Suprapubic skin (tissue), 4 donors: ENCODE data around the gene GADD45G. TPM values are rescaled to one million over a fixed set of nuclear protein-coding genes. Genes with fewer than 3 reads are reported as not detected.

ENCODE experiments used
- DNase-seq, 2 donors: peaks; one replicate each; pipeline ENCODE4 v3.0.0-alpha.2; 2019; ENCODE audit warnings: low spot score in 2 of 2
- H3K27ac ChIP-seq: fragments of 200-600 bp; sonication (generic); one replicate; pipeline ENCODE4 v1.5.1; 2019
- H3K27me3 ChIP-seq: fragments of 200-600 bp; sonication (generic); one replicate; pipeline ENCODE4 v1.5.1; 2019
- H3K36me3 ChIP-seq: fragments of 200-600 bp; sonication (generic); one replicate; pipeline ENCODE4 v1.5.1; 2019
- H3K4me1 ChIP-seq: fragments of 200-600 bp; sonication (generic); one replicate; pipeline ENCODE4 v1.5.1; 2019
- H3K4me3 ChIP-seq: fragments of 200-600 bp; sonication (generic); one replicate; pipeline ENCODE4 v1.5.1; 2019; ENCODE audit warnings: mild to moderate bottlenecking
- H3K9me3 ChIP-seq: fragments of 200-600 bp; sonication (generic); one replicate; pipeline ENCODE4 v1.5.1; 2019
- EP300 ChIP-seq: sonication (generic); formaldehyde crosslinking; IDR thresholded peaks from one replicate; pipeline ENCODE4 v1.6.1; 2017; ENCODE audit warnings: antibody characterized with exemption
- POLR2A ChIP-seq, 2 donors: fragments of 450-650 bp; IDR thresholded peaks; one replicate each; pipeline ENCODE4 v1.6.1; 2017; ENCODE audit warnings: antibody characterized with exemption in 2 of 2, mild to moderate bottlenecking in 2 of 2, moderate library complexity in 2 of 2
- POLR2AphosphoS5 ChIP-seq, 3 donors: sonication (generic); formaldehyde crosslinking; IDR thresholded peaks; one replicate each; pipeline ENCODE4 v1.6.1; 2017; ENCODE audit warnings: antibody characterized with exemption in 3 of 3
- WGBS: methylation state at CpG from one replicate; pipeline ENCODE4 v1.1.5; 2018; 5-methylcytosine and 5-hydroxymethylcytosine counted together
- total RNA-seq, 4 donors: library from RNA; depleted of rRNA; stranded (reverse); fragments of >200 nt; gene quantifications; one replicate each; pipeline ENCODE4 v1.1.0, GENCODE V29; 2016
- TF ChIP-seq, protein P1 (sequence below), 2 donors: fragments of 200-600 bp in 1 of 2; fragments of 450-650 bp in 1 of 2; sonication (generic) in 1 of 2; IDR thresholded peaks; one replicate each; pipeline ENCODE4 v1.5.1; 2016 to 2019; ENCODE audit warnings: antibody characterized with exemption in 2 of 2, mild to moderate bottlenecking in 1 of 2, moderate library complexity in 1 of 2

Gene GADD45G
- total RNA-seq, 4 donors from 2014 or later, result 4.6 to 9.7 (median 6.2) TPM

DNA sequence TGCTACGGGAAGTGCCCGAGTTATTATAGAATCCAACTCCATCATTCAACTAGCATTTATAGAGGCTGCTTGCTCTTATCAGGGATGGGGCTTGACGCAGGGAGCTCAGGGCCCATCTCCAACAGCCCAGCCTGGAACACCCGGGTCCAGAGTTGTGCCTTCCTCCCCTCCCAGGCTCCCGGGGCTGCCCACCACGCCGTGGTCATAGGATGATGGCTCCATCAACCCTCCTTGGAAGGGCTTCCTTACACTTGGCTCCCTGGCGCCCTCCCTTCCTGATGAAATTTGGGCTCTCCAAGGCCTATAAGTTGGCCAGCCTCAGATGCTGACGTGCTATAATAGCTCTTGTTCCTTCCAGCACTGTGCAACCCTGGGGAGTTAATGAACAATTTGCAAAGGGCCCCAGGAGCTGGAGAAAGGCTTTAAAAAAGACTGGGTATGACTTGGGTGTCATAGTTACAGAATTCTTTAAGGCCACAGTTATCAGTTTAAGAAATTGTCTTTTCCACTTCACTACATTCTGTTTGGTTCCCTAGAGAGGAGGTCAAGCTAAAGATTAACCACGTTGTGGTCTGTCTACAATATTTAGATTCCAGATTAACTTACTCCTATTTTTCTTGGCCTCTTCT lies 42.5 kb upstream of the GADD45G start:
- TF ChIP-seq EP300 (no peak), POLR2AphosphoS5 (IDR thresholded peaks at IDR 0.05) (no peak), POLR2A (IDR thresholded peaks at IDR 0.05) (no peak)
- TF ChIP-seq, protein P1, sequence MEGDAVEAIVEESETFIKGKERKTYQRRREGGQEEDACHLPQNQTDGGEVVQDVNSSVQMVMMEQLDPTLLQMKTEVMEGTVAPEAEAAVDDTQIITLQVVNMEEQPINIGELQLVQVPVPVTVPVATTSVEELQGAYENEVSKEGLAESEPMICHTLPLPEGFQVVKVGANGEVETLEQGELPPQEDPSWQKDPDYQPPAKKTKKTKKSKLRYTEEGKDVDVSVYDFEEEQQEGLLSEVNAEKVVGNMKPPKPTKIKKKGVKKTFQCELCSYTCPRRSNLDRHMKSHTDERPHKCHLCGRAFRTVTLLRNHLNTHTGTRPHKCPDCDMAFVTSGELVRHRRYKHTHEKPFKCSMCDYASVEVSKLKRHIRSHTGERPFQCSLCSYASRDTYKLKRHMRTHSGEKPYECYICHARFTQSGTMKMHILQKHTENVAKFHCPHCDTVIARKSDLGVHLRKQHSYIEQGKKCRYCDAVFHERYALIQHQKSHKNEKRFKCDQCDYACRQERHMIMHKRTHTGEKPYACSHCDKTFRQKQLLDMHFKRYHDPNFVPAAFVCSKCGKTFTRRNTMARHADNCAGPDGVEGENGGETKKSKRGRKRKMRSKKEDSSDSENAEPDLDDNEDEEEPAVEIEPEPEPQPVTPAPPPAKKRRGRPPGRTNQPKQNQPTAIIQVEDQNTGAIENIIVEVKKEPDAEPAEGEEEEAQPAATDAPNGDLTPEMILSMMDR (IDR thresholded peaks at IDR 0.05), result no peak
- no peak for DNase-seq
- H3K9me3 ChIP-seq, result no peaks in the 10 kb centered on the region
- H3K4me1 ChIP-seq, result no peaks in the 10 kb centered on the region
- peaks cover 9% of the 10 kb centered on the region for H3K27me3 ChIP-seq
- H3K4me3 ChIP-seq, result no peak overlapping the region
- no peak overlapping the region for H3K27ac ChIP-seq
- no peaks in the 10 kb centered on the region for H3K36me3 ChIP-seq
- WGBS, result 93% methylated on average over 9 of the region's 10 CpGs

- 79% methylated on average over 15 of the region's 15 CpGs for WGBS
Measured at GRCh38 chr9:89563571-89564345, 41.1 kb upstream of the GADD45G start.

GRCh38 chr9:89564346-89564878 lies 40.4 kb upstream of the GADD45G start:
- WGBS, result 77% methylated on average over 14 of the region's 14 CpGs
- H3K4me3 ChIP-seq, result no peak overlapping the region
- TF ChIP-seq, protein P1 (IDR thresholded peaks at IDR 0.05), result no peak
- TF ChIP-seq POLR2AphosphoS5 (IDR thresholded peaks at IDR 0.05) (no peak), EP300 (no peak), POLR2A (IDR thresholded peaks at IDR 0.05) (no peak)
- H3K27me3 ChIP-seq, result peaks cover 6% of the 10 kb centered on the region
- DNase-seq, result no peak
- no peaks in the 10 kb centered on the region for H3K9me3 ChIP-seq
- H3K4me1 ChIP-seq, result no peaks in the 10 kb centered on the region
- no peaks in the 10 kb centered on the region for H3K36me3 ChIP-seq
- no peak overlapping the region for H3K27ac ChIP-seq

More at GRCh38 chr9:89563571-89564345, 41.1 kb upstream of the GADD45G start:
- H3K27ac ChIP-seq, result no peak overlapping the region
- DNase-seq, result no peak
- peaks cover 6% of the 10 kb centered on the region for H3K27me3 ChIP-seq
- H3K9me3 ChIP-seq, result no peaks in the 10 kb centered on the region
- no peak overlapping the region for H3K4me3 ChIP-seq
- TF ChIP-seq, protein P1 (IDR thresholded peaks at IDR 0.05), result no peak
- TF ChIP-seq POLR2AphosphoS5 (IDR thresholded peaks at IDR 0.05) (no peak), EP300 (no peak), POLR2A (IDR thresholded peaks at IDR 0.05) (no peak)
- no peaks in the 10 kb centered on the region for H3K4me1 ChIP-seq
- no peaks in the 10 kb centered on the region for H3K36me3 ChIP-seq

GRCh38 chr9:89567649-89568048 lies 37.2 kb upstream of the GADD45G start:
- no peak for TF ChIP-seq POLR2A (IDR thresholded peaks at IDR 0.05)
- TF ChIP-seq, protein P1 (IDR thresholded peaks at IDR 0.05), result no peak
- TF ChIP-seq EP300, result no peak
- no peak for TF ChIP-seq POLR2AphosphoS5 (IDR thresholded peaks at IDR 0.05)
- no peak for DNase-seq
- Histone ChIP-seq H3K4me3 (no peak overlapping the region), H3K4me1 (no peaks in the 10 kb centered on the region), H3K27ac (no peak overlapping the region), H3K9me3 (no peaks in the 10 kb centered on the region), H3K27me3 (peaks cover 10% of the 10 kb centered on the region), H3K36me3 (no peaks in the 10 kb centered on the region)
- WGBS, result 87% methylated on average over 2 of the region's 2 CpGs

DNA sequence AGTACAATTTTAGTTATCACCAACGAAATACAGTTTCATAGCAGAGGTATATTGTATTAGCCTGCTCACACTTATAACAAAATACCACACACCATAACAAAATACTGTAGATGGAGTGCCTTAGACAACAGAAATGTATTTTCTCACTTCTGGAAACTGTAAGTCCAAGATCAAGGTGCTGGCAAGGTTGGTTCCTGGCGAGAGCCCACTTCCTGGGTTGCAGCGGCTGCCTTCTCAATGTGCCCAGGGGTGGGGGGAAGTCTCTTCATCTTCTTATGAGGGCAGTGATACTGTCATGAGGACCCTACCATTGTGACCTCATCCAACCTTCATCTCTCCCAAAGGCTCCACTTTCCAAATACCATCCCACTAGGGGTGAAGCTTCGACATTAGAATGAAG lies 30.5 kb upstream of the GADD45G start:
- H3K9me3 ChIP-seq, result no peaks in the 10 kb centered on the region
- WGBS, result 54% methylated on average over 4 of the region's 4 CpGs
- H3K36me3 ChIP-seq, result no peaks in the 10 kb centered on the region
- peaks cover 24% of the 10 kb centered on the region for H3K27me3 ChIP-seq
- TF ChIP-seq, protein P1 (IDR thresholded peaks at IDR 0.05), result no peak
- TF ChIP-seq EP300 (no peak), POLR2A (IDR thresholded peaks at IDR 0.05) (no peak), POLR2AphosphoS5 (IDR thresholded peaks at IDR 0.05) (no peak)
- no peak overlapping the region for H3K4me3 ChIP-seq
- H3K27ac ChIP-seq, result no peak overlapping the region
- no peaks in the 10 kb centered on the region for H3K4me1 ChIP-seq
- DNase-seq, result no peak
